Suppressor macrophage (primary cell): ENCODE measurements around the gene CDH15.

ENCODE experiments used
- DNase-seq, 4 experiments: peaks; one replicate each; pipeline ENCODE4 v3.0.0-alpha.2; 2020 to 2022
- total RNA-seq, 17 experiments: gene quantifications; one replicate each; lab custom pipeline; 2026; ENCODE audit warnings: mixed read lengths in 6 of 17, inconsistent platforms in 3 of 17; lab: John Stamatoyannopoulos, UW

CDH15 gene
- 0 to 2.0 (median 0) reads per million in 17 experiments for total RNA-seq

- DNase-seq: peak; percentile 88 to 95 (median 92)
Observed at GRCh38 chr16:89171216-89172170, at the start of gene CDH15. Gene CDH15 (plus strand): TSS chr16:89171748. CDS start chr16:89171832, 84 bp downstream.

GRCh38 chr16:89122322-89122851 lies 49.2 kb upstream of the CDH15 start:
- no peak for DNase-seq

GRCh38 chr16:89123001-89123830 lies 48.3 kb upstream of the CDH15 start:
- DNase-seq: no peak

GRCh38 chr16:89123831-89124100 lies 47.8 kb upstream of the CDH15 start:
- DNase-seq: no peak

GRCh38 chr16:89129378-89129777 lies 42.2 kb upstream of the CDH15 start:
- no peak for DNase-seq

- no peak for DNase-seq
Observed at GRCh38 chr16:89130448-89130847, 41.1 kb upstream of the CDH15 start.

- DNase-seq: no peak
Observed at GRCh38 chr16:89131783-89132182, 39.8 kb upstream of the CDH15 start.

- no peak for DNase-seq
Observed at GRCh38 chr16:89132194-89133005, 39.1 kb upstream of the CDH15 start.

- no peak for DNase-seq
Observed at GRCh38 chr16:89133457-89134127, 38.0 kb upstream of the CDH15 start.

- no peak for DNase-seq
Observed at GRCh38 chr16:89134269-89134668, 37.3 kb upstream of the CDH15 start.

GRCh38 chr16:89135166-89135565 lies 36.4 kb upstream of the CDH15 start:
- no peak for DNase-seq

GRCh38 chr16:89135971-89136765 lies 35.4 kb upstream of the CDH15 start:
- DNase-seq: no peak

GRCh38 chr16:89136931-89137330 lies 34.6 kb upstream of the CDH15 start:
- DNase-seq: no peak

- no peak for DNase-seq
Observed at GRCh38 chr16:89137666-89138512, 33.7 kb upstream of the CDH15 start.

GRCh38 chr16:89138513-89138795 lies 33.1 kb upstream of the CDH15 start:
- DNase-seq: no peak

GRCh38 chr16:89138843-89139520 lies 32.6 kb upstream of the CDH15 start:
- no peak for DNase-seq

- DNase-seq: no peak
Observed at GRCh38 chr16:89139907-89140361, 31.6 kb upstream of the CDH15 start.

GRCh38 chr16:89140401-89140800 lies 31.1 kb upstream of the CDH15 start:
- no peak for DNase-seq
